Measurements from ENCODE around the gene PDZD4. TPM values are rescaled to one million over a fixed set of nuclear protein-coding genes. Genes with fewer than 3 reads are reported as not detected.

PDZD4 gene
- total and polyA plus RNA-seq, 5 experiments from 2014 or later, result 0.31 to 1.5 (median 0.53) TPM; not detected in 1

- POLR2A ChIA-PET, result no interaction called here
- no peak for ATAC-seq
- peaks cover 0 to 1% (median 0%) of the 10 kb centered on the region in 4 donors for H3K4me1 Mint-ChIP-seq
- peaks cover 0 to 2% (median 0%) of the 10 kb centered on the region in 3 donors for H3K36me3 Mint-ChIP-seq
- DNase-seq, result no peak
- H3K27ac Mint-ChIP-seq, result no peak overlapping the region
- H3K9me3 Mint-ChIP-seq, result no peaks in the 10 kb centered on the region
- H3K4me3 Mint-ChIP-seq, result no peak overlapping the region
- H3K27me3 Mint-ChIP-seq, result peaks cover 1 to 15% (median 6%) of the 10 kb centered on the region in 5 donors
Observed at GRCh38 chrX:153848325-153848724, 18.0 kb upstream of the PDZD4 start.

- POLR2A ChIA-PET, result no interaction called here
- Mint-ChIP-seq H3K9me3 (no peaks in the 10 kb centered on the region), H3K27me3 (peaks cover 0 to 15% (median 4%) of the 10 kb centered on the region in 5 donors)
Observed at GRCh38 chrX:153845842-153846241, 15.5 kb upstream of the PDZD4 start.

DNA sequence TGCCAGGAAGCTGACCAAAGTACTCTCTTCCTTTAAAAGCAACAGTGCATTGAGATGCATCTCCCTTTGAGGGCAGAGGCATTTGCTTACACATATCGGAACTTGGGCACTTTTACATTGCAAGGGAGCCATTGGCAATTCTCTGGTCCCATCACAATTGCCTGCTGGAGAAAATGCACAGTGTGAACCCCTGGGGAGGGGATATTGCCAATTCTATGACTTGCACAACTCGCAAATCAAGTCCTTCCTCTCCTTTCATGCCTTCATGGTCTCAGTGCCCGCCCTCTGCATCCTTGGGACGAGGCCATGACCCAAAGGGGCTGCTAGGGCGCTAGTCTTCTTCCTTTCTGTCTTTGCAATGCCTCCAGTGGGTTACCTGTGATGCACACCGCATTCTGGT, 14.9 kb upstream of the PDZD4 start:
- H3K9me3 Mint-ChIP-seq, result no peaks in the 10 kb centered on the region
- no peak overlapping the region for H3K27ac Mint-ChIP-seq
- H3K4me3 Mint-ChIP-seq, result no peak overlapping the region
- H3K4me1 Mint-ChIP-seq, result no peaks in the 10 kb centered on the region
- H3K36me3 Mint-ChIP-seq, result peaks cover 0 to 5% (median 0%) of the 10 kb centered on the region in 3 donors
- no peak for ATAC-seq
- POLR2A ChIA-PET, result no interaction called here
- no peak for DNase-seq
- H3K27me3 Mint-ChIP-seq, result peaks cover 0 to 15% (median 4%) of the 10 kb centered on the region in 5 donors

More at GRCh38 chrX:153845842-153846241, 15.5 kb upstream of the PDZD4 start:
- Mint-ChIP-seq H3K36me3 (peaks cover 0 to 5% (median 0%) of the 10 kb centered on the region in 3 donors), H3K4me1 (no peaks in the 10 kb centered on the region), H3K27ac (peak overlapping the region in 1 of 10 donors; percentile 49), H3K4me3 (no peak overlapping the region)
- DNase-seq (no peak), ATAC-seq (no peak)

- no peak overlapping the region for H3K4me3 Mint-ChIP-seq
- no peak for ATAC-seq
- no peaks in the 10 kb centered on the region for H3K4me1 Mint-ChIP-seq
- no peaks in the 10 kb centered on the region for H3K9me3 Mint-ChIP-seq
- peaks cover 0 to 5% (median 0%) of the 10 kb centered on the region in 3 donors for H3K36me3 Mint-ChIP-seq
- H3K27ac Mint-ChIP-seq, result no peak overlapping the region
- peaks cover 0 to 15% (median 4%) of the 10 kb centered on the region in 5 donors for H3K27me3 Mint-ChIP-seq
- no peak for DNase-seq
- POLR2A ChIA-PET, result no interaction called here
Observed at GRCh38 chrX:153844509-153845082, 14.3 kb upstream of the PDZD4 start.

DNA sequence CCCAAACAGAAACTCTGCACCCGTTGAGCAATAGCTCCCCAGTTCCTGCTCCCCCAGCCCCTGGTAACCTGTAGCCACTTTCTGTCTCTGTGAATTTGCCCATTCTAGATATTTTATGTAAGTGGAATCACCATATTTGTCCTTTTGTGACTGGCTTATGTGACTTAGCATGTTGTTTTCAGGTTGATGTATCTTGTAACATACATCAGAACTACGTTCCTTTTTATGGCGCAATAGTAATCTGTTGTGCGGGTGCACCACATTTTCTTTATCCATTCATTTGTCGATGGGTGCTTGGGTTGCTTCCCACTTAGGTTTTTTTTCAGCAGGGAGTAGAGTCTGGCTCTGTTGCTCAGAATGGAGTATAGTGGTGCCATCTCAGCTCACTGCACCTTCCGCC, 6.6 kb upstream of the PDZD4 start:
- Mint-ChIP-seq H3K27ac (no peak overlapping the region), H3K9me3 (no peaks in the 10 kb centered on the region), H3K4me3 (no peak overlapping the region), H3K36me3 (no peaks in the 10 kb centered on the region), H3K4me1 (no peaks in the 10 kb centered on the region), H3K27me3 (peaks cover 0 to 11% (median 0%) of the 10 kb centered on the region in 5 donors)
- ATAC-seq (no peak), DNase-seq (no peak)
- POLR2A ChIA-PET, result interaction anchor here (0.5 kb wide), 1 partner anchor 25 kb away, joined by 3 read pairs; no protein-coding TSS in a partner anchor

DNA sequence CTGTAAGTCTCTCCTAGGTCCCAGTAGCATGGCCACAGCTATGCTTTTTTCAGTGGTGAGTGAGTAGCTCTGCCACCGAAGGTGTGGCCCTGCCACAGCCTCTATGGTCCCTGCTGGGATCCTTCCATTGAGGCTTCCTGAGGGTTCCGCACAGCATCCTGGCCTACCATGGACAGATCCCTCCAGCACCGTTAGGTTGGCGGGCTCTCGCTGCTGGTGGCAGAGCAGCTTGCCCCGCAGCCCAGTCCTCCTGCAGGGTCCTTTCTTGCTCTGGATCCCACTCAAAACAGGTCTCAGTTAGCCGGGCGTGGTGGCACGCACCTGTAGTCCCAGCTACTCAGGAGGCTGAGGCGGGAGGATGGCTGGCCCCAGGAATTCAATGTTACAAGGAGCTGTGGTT, 2.4 kb upstream of the PDZD4 start:
- ATAC-seq (no peak), DNase-seq (no peak)
- Mint-ChIP-seq H3K4me3 (no peak overlapping the region), H3K4me1 (peaks cover 0 to 9% (median 2%) of the 10 kb centered on the region in 4 donors), H3K9me3 (no peaks in the 10 kb centered on the region), H3K36me3 (no peaks in the 10 kb centered on the region), H3K27me3 (peaks cover 0 to 3% (median 0%) of the 10 kb centered on the region in 5 donors), H3K27ac (no peak overlapping the region)
- POLR2A ChIA-PET, result interaction anchor here (1.0 kb wide), 1 partner anchor 39 kb away, joined by 3 read pairs; the partner anchor contains the start of genes IDH3G and SSR4

GRCh38 chrX:153831429-153832150, 1.2 kb upstream of the PDZD4 start:
- no peak for DNase-seq
- no peaks in the 10 kb centered on the region for H3K9me3 Mint-ChIP-seq
- H3K4me3 Mint-ChIP-seq, result peak overlapping the region; percentile 36 to 74 (median 58)
- H3K4me1 Mint-ChIP-seq, result peaks cover 3 to 19% (median 13%) of the 10 kb centered on the region in 4 donors
- peak overlapping the region in 1 of 10 donors; percentile 36 for H3K27ac Mint-ChIP-seq
- H3K27me3 Mint-ChIP-seq, result peaks cover 0 to 11% (median 0%) of the 10 kb centered on the region in 5 donors
- POLR2A ChIA-PET, result interaction anchor here (0.6 kb wide), 1 partner anchor 13 kb away, joined by 3 read pairs; no protein-coding TSS in a partner anchor
- no peaks in the 10 kb centered on the region for H3K36me3 Mint-ChIP-seq
- no peak for ATAC-seq

DNA sequence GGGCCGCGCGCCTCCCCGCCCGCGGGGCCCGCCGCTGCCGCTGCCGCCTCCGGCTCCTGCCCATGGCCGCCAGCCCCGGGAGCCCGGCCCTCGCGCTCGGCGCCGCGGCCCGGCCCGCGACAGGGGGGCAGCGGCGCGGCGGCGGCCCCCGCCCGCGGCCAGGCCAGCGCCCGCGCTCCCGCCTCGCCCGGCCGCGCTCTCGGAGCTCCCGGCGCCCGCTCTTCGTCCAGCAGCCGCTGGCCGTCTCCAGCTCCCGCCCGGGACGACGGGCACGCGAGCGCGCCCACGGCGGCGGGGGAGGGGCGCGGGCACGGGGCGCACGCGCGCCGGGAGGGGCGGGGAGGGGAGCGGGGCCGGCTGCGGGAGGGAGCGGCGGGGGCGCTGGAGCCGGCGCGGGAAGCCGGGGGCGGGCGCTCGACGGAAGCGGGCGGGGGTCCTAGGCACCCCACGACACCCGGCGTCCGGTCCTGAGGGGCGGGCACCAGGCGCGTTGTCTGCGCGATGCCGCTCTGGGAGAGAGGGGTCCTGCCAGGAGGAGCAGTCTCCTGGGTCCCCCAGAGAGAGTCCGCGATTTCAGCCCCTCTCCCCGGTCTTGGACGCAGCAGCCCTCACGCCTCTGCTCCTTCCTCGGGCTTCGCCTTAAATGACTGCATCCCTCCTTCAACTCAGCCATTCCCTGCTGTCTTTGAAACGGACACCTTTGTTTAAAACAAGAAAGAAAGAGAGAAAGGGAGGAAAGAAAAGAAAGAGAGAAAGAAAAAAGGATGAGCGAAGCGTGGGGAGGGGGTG, 490 bp upstream of the PDZD4 start:
- peak overlapping the region in 7 of 10 donors; percentile 26 to 74 (median 48) for H3K4me3 Mint-ChIP-seq
- H3K36me3 Mint-ChIP-seq, result no peaks in the 10 kb centered on the region
- DNase-seq, result no peak
- ATAC-seq, result peak in 1 of 2 donors; percentile 33
- no peak overlapping the region for H3K27ac Mint-ChIP-seq
- POLR2A ChIA-PET, result no interaction called here
- no peaks in the 10 kb centered on the region for H3K9me3 Mint-ChIP-seq
- peaks cover 0 to 11% (median 0%) of the 10 kb centered on the region in 5 donors for H3K27me3 Mint-ChIP-seq
- peaks cover 3 to 19% (median 13%) of the 10 kb centered on the region in 4 donors for H3K4me1 Mint-ChIP-seq

- Mint-ChIP-seq H3K36me3 (no peaks in the 10 kb centered on the region), H3K4me3 (peak overlapping the region; percentile 56 to 81 (median 68)), H3K9me3 (no peaks in the 10 kb centered on the region), H3K27me3 (peaks cover 0 to 11% (median 0%) of the 10 kb centered on the region in 5 donors), H3K27ac (peak overlapping the region in 1 of 10 donors; percentile 72), H3K4me1 (peaks cover 4 to 27% (median 14%) of the 10 kb centered on the region in 4 donors)
- ATAC-seq (peak in 1 of 2 donors; percentile 36), DNase-seq (no peak)
- POLR2A ChIA-PET, result no interaction called here
Observed at GRCh38 chrX:153829549-153829798, 870 bp downstream of the PDZD4 start.

GRCh38 chrX:153828723-153829548, 1.4 kb downstream of the PDZD4 start:
- POLR2A ChIA-PET, result no interaction called here

GRCh38 chrX:153828308-153828707, 2.0 kb downstream of the PDZD4 start:
- peaks cover 0 to 11% (median 0%) of the 10 kb centered on the region in 5 donors for H3K27me3 Mint-ChIP-seq
- no peaks in the 10 kb centered on the region for H3K36me3 Mint-ChIP-seq
- DNase-seq (no peak), ATAC-seq (no peak)
- peak overlapping the region in 2 of 10 donors; percentile 40 to 53 for H3K27ac Mint-ChIP-seq
- POLR2A ChIA-PET, result no interaction called here
- H3K4me1 Mint-ChIP-seq, result peaks cover 4 to 27% (median 18%) of the 10 kb centered on the region in 4 donors
- no peaks in the 10 kb centered on the region for H3K9me3 Mint-ChIP-seq
- peak overlapping the region in 2 of 10 donors; percentile 4 to 18 for H3K4me3 Mint-ChIP-seq

More at GRCh38 chrX:153828723-153829548, 1.4 kb downstream of the PDZD4 start:
- H3K27ac Mint-ChIP-seq, result peak overlapping the region in 3 of 10 donors; percentile 21 to 72 (median 66)
- peaks cover 0 to 11% (median 0%) of the 10 kb centered on the region in 5 donors for H3K27me3 Mint-ChIP-seq
- H3K4me3 Mint-ChIP-seq, result peak overlapping the region; percentile 56 to 81 (median 68)
- H3K4me1 Mint-ChIP-seq, result peaks cover 4 to 27% (median 15%) of the 10 kb centered on the region in 4 donors
- DNase-seq (peak in 1 of 10 donors; percentile 20), ATAC-seq (peak; percentile 36 to 50)
- no peaks in the 10 kb centered on the region for H3K9me3 Mint-ChIP-seq
- H3K36me3 Mint-ChIP-seq, result no peaks in the 10 kb centered on the region

GRCh38 chrX:153827903-153828302, 2.4 kb downstream of the PDZD4 start:
- peaks cover 4 to 27% (median 18%) of the 10 kb centered on the region in 4 donors for H3K4me1 Mint-ChIP-seq
- H3K36me3 Mint-ChIP-seq, result no peaks in the 10 kb centered on the region
- peak overlapping the region in 3 of 10 donors; percentile 8 to 70 (median 53) for H3K27ac Mint-ChIP-seq
- ATAC-seq (no peak), DNase-seq (no peak)
- H3K27me3 Mint-ChIP-seq, result peaks cover 0 to 11% (median 0%) of the 10 kb centered on the region in 5 donors
- POLR2A ChIA-PET, result no interaction called here
- H3K4me3 Mint-ChIP-seq, result peak overlapping the region in 6 of 10 donors; percentile 7 to 57 (median 36)
- H3K9me3 Mint-ChIP-seq, result no peaks in the 10 kb centered on the region
